Urinary bladder (tissue), 4 donors: ENCODE measurements around the gene DYRK4. TPM values are rescaled to one million over a fixed set of nuclear protein-coding genes. Genes with fewer than 3 reads are reported as not detected.
A peak's percentile ranks its signal among the peaks of the same experiment; 100 is the strongest.

ENCODE experiments used
- DNase-seq: peaks from one replicate; pipeline ENCODE4 v3.0.0-alpha.2; 2015; ENCODE audit errors: extremely low spot score
- H3K27ac ChIP-seq: one replicate; pipeline ENCODE4 v1.5.1; 2013; ENCODE audit warnings: low read depth, mild to moderate bottlenecking, moderate library complexity
- H3K36me3 ChIP-seq: one replicate; pipeline ENCODE4 v1.6.1; 2013; ENCODE audit warnings: mild to moderate bottlenecking, moderate library complexity; ENCODE audit not compliant: insufficient read depth
- H3K4me1 ChIP-seq: one replicate; pipeline ENCODE4 v1.6.1; 2013; ENCODE audit warnings: mild to moderate bottlenecking, moderate library complexity; ENCODE audit not compliant: insufficient read depth
- H3K4me3 ChIP-seq: one replicate; pipeline ENCODE4 v1.5.1; 2013; ENCODE audit warnings: low read depth, low read length
- WGBS: extraction: QIAGEN DNeasy Blood & Tissue Kit; methylation state at CpG from one replicate; pipeline ENCODE4 v1.1.7; 2013; 5-methylcytosine and 5-hydroxymethylcytosine counted together
- polyA plus RNA-seq: library from polyadenylated mRNA; stranded (reverse); fragments of 200-250 nt; gene quantifications from one replicate; pipeline ENCODE4 v1.2.3, GENCODE V29; 2013
- total RNA-seq: library from RNA; depleted of rRNA; stranded (reverse); fragments of >200 nt; gene quantifications from one replicate; pipeline ENCODE4 v1.2.3, GENCODE V29; 2014
- donor health status: healthy with polysubstance abuse.
- donor health status: healthy.

Gene DYRK4
- total and polyA plus RNA-seq, 2 donors = 38.9 to 46.5 TPM

GRCh38 chr12:4579305-4580102 is 17.5 kb downstream of the DYRK4 start:
- 34% methylated on average over 8 of the region's 8 CpGs for WGBS
- no peak for DNase-seq
- H3K27ac ChIP-seq = no peak overlapping the region
- no peak overlapping the region for H3K4me3 ChIP-seq
- no peaks in the 10 kb centered on the region for H3K4me1 ChIP-seq
- H3K36me3 ChIP-seq = no peaks in the 10 kb centered on the region

- no peak for DNase-seq
- Histone ChIP-seq H3K36me3 (no peaks in the 10 kb centered on the region), H3K4me3 (no peak overlapping the region), H3K4me1 (no peaks in the 10 kb centered on the region), H3K27ac (no peak overlapping the region)
- 57% methylated on average over 3 of the region's 3 CpGs for WGBS
Observed at GRCh38 chr12:4580281-4580688, 18.3 kb downstream of the DYRK4 start.

- Histone ChIP-seq H3K36me3 (no peaks in the 10 kb centered on the region), H3K4me3 (no peak overlapping the region), H3K27ac (no peak overlapping the region), H3K4me1 (no peaks in the 10 kb centered on the region)
- 83% methylated on average over 6 of the region's 6 CpGs for WGBS
- DNase-seq = no peak
Observed at GRCh38 chr12:4584281-4584680, 22.3 kb downstream of the DYRK4 start.

GRCh38 chr12:4584896-4585295 is 22.9 kb downstream of the DYRK4 start:
- no peaks in the 10 kb centered on the region for H3K4me1 ChIP-seq
- H3K36me3 ChIP-seq = no peaks in the 10 kb centered on the region
- WGBS = 82% methylated on average over 7 of the region's 7 CpGs
- no peak overlapping the region for H3K27ac ChIP-seq
- DNase-seq = no peak
- no peak overlapping the region for H3K4me3 ChIP-seq

- 35% methylated on average over 5 of the region's 5 CpGs for WGBS
- Histone ChIP-seq H3K4me1 (no peaks in the 10 kb centered on the region), H3K4me3 (no peak overlapping the region), H3K27ac (no peak overlapping the region), H3K36me3 (no peaks in the 10 kb centered on the region)
- DNase-seq = no peak
Observed at GRCh38 chr12:4586500-4586899, 24.5 kb downstream of the DYRK4 start.

- Histone ChIP-seq H3K4me3 (no peak overlapping the region), H3K27ac (no peak overlapping the region), H3K36me3 (no peaks in the 10 kb centered on the region), H3K4me1 (no peaks in the 10 kb centered on the region)
- 61% methylated on average over 9 of the region's 9 CpGs for WGBS
- no peak for DNase-seq
Observed at GRCh38 chr12:4587108-4587507, 25.1 kb downstream of the DYRK4 start.

GRCh38 chr12:4588916-4589315 is 26.9 kb downstream of the DYRK4 start:
- Histone ChIP-seq H3K27ac (no peak overlapping the region), H3K4me1 (no peaks in the 10 kb centered on the region), H3K4me3 (no peak overlapping the region), H3K36me3 (no peaks in the 10 kb centered on the region)
- WGBS = 93% methylated on average over 3 of the region's 3 CpGs
- no peak for DNase-seq

GRCh38 chr12:4589941-4590340 is 27.9 kb downstream of the DYRK4 start:
- no peak for DNase-seq
- Histone ChIP-seq H3K4me1 (no peaks in the 10 kb centered on the region), H3K27ac (no peak overlapping the region), H3K36me3 (no peaks in the 10 kb centered on the region), H3K4me3 (no peak overlapping the region)
- WGBS = 75% methylated on average over 2 of the region's 2 CpGs

- DNase-seq = no peak
- H3K4me1 ChIP-seq = no peaks in the 10 kb centered on the region
- no peak overlapping the region for H3K4me3 ChIP-seq
- 45% methylated on average over 7 of the region's 7 CpGs for WGBS
- no peak overlapping the region for H3K27ac ChIP-seq
- H3K36me3 ChIP-seq = no peaks in the 10 kb centered on the region
Observed at GRCh38 chr12:4591180-4591687, 29.2 kb downstream of the DYRK4 start.

GRCh38 chr12:4595881-4596280 is 33.9 kb downstream of the DYRK4 start:
- WGBS = 95% methylated on average over 6 of the region's 6 CpGs
- no peak overlapping the region for H3K27ac ChIP-seq
- DNase-seq = no peak
- H3K4me1 ChIP-seq = no peaks in the 10 kb centered on the region
- no peak overlapping the region for H3K4me3 ChIP-seq
- H3K36me3 ChIP-seq = no peaks in the 10 kb centered on the region

GRCh38 chr12:4603421-4603820 is 41.4 kb downstream of the DYRK4 start:
- Histone ChIP-seq H3K4me3 (no peak overlapping the region), H3K27ac (no peak overlapping the region), H3K36me3 (no peaks in the 10 kb centered on the region), H3K4me1 (no peaks in the 10 kb centered on the region)
- no peak for DNase-seq
- WGBS = 66% methylated on average over 7 of the region's 7 CpGs

GRCh38 chr12:4603946-4604345 is 41.9 kb downstream of the DYRK4 start:
- no peaks in the 10 kb centered on the region for H3K4me1 ChIP-seq
- H3K36me3 ChIP-seq = no peaks in the 10 kb centered on the region
- WGBS = 13% methylated on average over 1 of the region's 1 CpG
- no peak for DNase-seq
- H3K27ac ChIP-seq = no peak overlapping the region
- no peak overlapping the region for H3K4me3 ChIP-seq

- WGBS = 3% methylated on average over 25 of the region's 25 CpGs
- Histone ChIP-seq H3K4me3 (peak overlapping the region; percentile 70), H3K27ac (no peak overlapping the region), H3K4me1 (no peaks in the 10 kb centered on the region), H3K36me3 (no peaks in the 10 kb centered on the region)
- DNase-seq = peak; percentile 67
Observed at GRCh38 chr12:4604684-4605193, 42.7 kb downstream of the DYRK4 start.

GRCh38 chr12:4607056-4607455 is 45.0 kb downstream of the DYRK4 start:
- no peak for DNase-seq
- WGBS = 55% methylated on average over 3 of the region's 3 CpGs
- Histone ChIP-seq H3K4me1 (no peaks in the 10 kb centered on the region), H3K36me3 (peaks cover 2% of the 10 kb centered on the region), H3K4me3 (no peak overlapping the region), H3K27ac (no peak overlapping the region)
